Thoracic aorta (tissue), 2 donors: ENCODE data around the gene NFE2L2. TPM values are rescaled to one million over a fixed set of nuclear protein-coding genes. Genes with fewer than 3 reads are reported as not detected.
"Not testable (repeated sequence)": the region's sequence is repeated elsewhere in the genome, so short reads cannot be mapped to it uniquely, and the experiment has no call there.

Source experiments
- ATAC-seq: fragments of 150-250 bp; one replicate; pipeline ENCODE4 v1.8.0; 2017; ENCODE audit warnings: low read depth; ENCODE audit not compliant: insufficient number of reproducible peaks, low FRiP score
- DNase-seq: peaks from one replicate; pipeline ENCODE4 v3.0.0-alpha.2; 2020; ENCODE audit warnings: low spot score
- H3K27ac ChIP-seq, 2 donors: fragments of 200-600 bp; sonication (generic); 1 replicate in 1 of 2; 2 replicates in 1 of 2; pipeline ENCODE4 v1.5.1; 2016; ENCODE audit warnings: mild to moderate bottlenecking in 2 of 2, moderate library complexity in 2 of 2
- H3K27me3 ChIP-seq: fragments of 200-600 bp; sonication (generic); replicated peaks from 2 replicates; pipeline ENCODE4 v1.6.0; 2016; ENCODE audit warnings: mild to moderate bottlenecking; ENCODE audit not compliant: insufficient read depth
- H3K36me3 ChIP-seq: fragments of 200-600 bp; sonication (generic); one replicate; pipeline ENCODE4 v1.5.1; 2016
- H3K4me1 ChIP-seq, 2 donors: fragments of 200-600 bp; sonication (generic); 1 replicate in 1 of 2; 2 replicates in 1 of 2; pipeline versions ENCODE4 v1.5.1 to v1.6.0; 2016; ENCODE audit warnings: low read depth in 2 of 2, mild to moderate bottlenecking in 1 of 2; ENCODE audit not compliant: control insufficient read depth in 1 of 2
- H3K4me3 ChIP-seq: fragments of 200-600 bp; sonication (generic); 2 replicates; pipeline ENCODE4 v1.5.1; 2016; ENCODE audit warnings: mild to moderate bottlenecking
- H3K9me3 ChIP-seq: fragments of 200-600 bp; sonication (generic); 2 replicates; pipeline ENCODE4 v1.5.1; 2016
- CTCF ChIP-seq: fragments of 200-600 bp; sonication (generic); IDR thresholded peaks from one replicate; pipeline ENCODE4 v1.5.1; 2019; ENCODE audit warnings: antibody characterized with exemption
- total RNA-seq, 2 donors: library from RNA; depleted of rRNA; stranded (reverse); fragments of >200 nt; gene quantifications; one replicate each; pipeline versions ENCODE4 v1.1.0 to v1.2.3, GENCODE V29; 2016

The NFE2L2 gene
- 100 to 1,000 TPM in 1 of 2 donors, 10 to 100 TPM in 1; 64.3 to 155 TPM for total RNA-seq

GRCh38 chr2:177264693-177265587 is at the start of gene NFE2L2:
Gene NFE2L2 (minus strand): TSS chr2:177264727. CDS start chr2:177264576, 151 bp downstream.
- Histone ChIP-seq H3K27ac (peak within 1 kb of the TSS; percentile 100), H3K36me3 (no peaks in the 10 kb centered on the region), H3K27me3 (no peaks in the 10 kb centered on the region), H3K4me3 (peak within 1 kb of the TSS; percentile 98), H3K4me1 (peaks cover 28 to 35% of the 10 kb centered on the region in 2 donors), H3K9me3 (no peaks in the 10 kb centered on the region)
- peak; percentile 19 for TF ChIP-seq CTCF
- DNase-seq: peak; percentile 47
- ATAC-seq: peak; percentile 79

GRCh38 chr2:177314194-177314593 is 49.7 kb upstream of the NFE2L2 start:
- Histone ChIP-seq H3K27ac (peak overlapping the region in 1 of 2 donors; percentile 29), H3K27me3 (no peaks in the 10 kb centered on the region), H3K9me3 (no peaks in the 10 kb centered on the region), H3K4me1 (peaks cover 12 to 18% of the 10 kb centered on the region in 2 donors), H3K4me3 (no peak overlapping the region), H3K36me3 (no peaks in the 10 kb centered on the region)
- peak; percentile 50 for ATAC-seq
- DNase-seq: no peak
- TF ChIP-seq CTCF: no peak

GRCh38 chr2:177313162-177313781 is 48.7 kb upstream of the NFE2L2 start:
- H3K27ac ChIP-seq: peak overlapping the region in 1 of 2 donors; percentile 29
- DNase-seq: no peak
- no peak for TF ChIP-seq CTCF
- no peaks in the 10 kb centered on the region for H3K9me3 ChIP-seq
- H3K27me3 ChIP-seq: no peaks in the 10 kb centered on the region
- H3K36me3 ChIP-seq: no peaks in the 10 kb centered on the region
- peaks cover 12 to 18% of the 10 kb centered on the region in 2 donors for H3K4me1 ChIP-seq
- ATAC-seq: no peak
- no peak overlapping the region for H3K4me3 ChIP-seq

GRCh38 chr2:177312562-177312961 is 48.0 kb upstream of the NFE2L2 start:
- no peak overlapping the region for H3K4me3 ChIP-seq
- ATAC-seq: no peak
- peak overlapping the region in 1 of 2 donors; percentile 3 for H3K27ac ChIP-seq
- H3K4me1 ChIP-seq: peaks cover 12 to 18% of the 10 kb centered on the region in 2 donors
- TF ChIP-seq CTCF: no peak
- H3K36me3 ChIP-seq: no peaks in the 10 kb centered on the region
- H3K27me3 ChIP-seq: no peaks in the 10 kb centered on the region
- DNase-seq: no peak
- H3K9me3 ChIP-seq: no peaks in the 10 kb centered on the region

GRCh38 chr2:177309672-177310309 is 45.3 kb upstream of the NFE2L2 start:
- DNase-seq, H3K36me3 ChIP-seq, H3K27me3 ChIP-seq, ATAC-seq, H3K4me3 ChIP-seq, H3K9me3 ChIP-seq, H3K27ac ChIP-seq: not testable (repeated sequence)
- peaks cover 10 to 16% of the 10 kb centered on the region in 2 donors for H3K4me1 ChIP-seq
